ENCODE results near the gene MOB3A. TPM values are rescaled to one million over a fixed set of nuclear protein-coding genes. Genes with fewer than 3 reads are reported as not detected.
A peak's percentile ranks its signal among the peaks of the same experiment; 100 is the strongest.

MOB3A gene
- total and polyA plus RNA-seq, 2 of the 13 experiments (the other 11 are each of a cell fraction or from before 2014, with no cell fraction given) = 3.5 to 17.8 TPM

- TF ChIP-seq USF2 (IDR thresholded peaks at IDR 0.05; ENCODE audit: low read depth, low read length) (no peak), USF2 (CRISPR knock-in tag; IDR thresholded peaks at IDR 0.05; ENCODE audit: borderline replicate concordance) (no peak), ZNF768 (CRISPR knock-in tag; IDR thresholded peaks at IDR 0.05) (no peak), ZNF547 (CRISPR knock-in tag; IDR thresholded peaks at IDR 0.05) (peak; percentile 60; the same call in 1 of the 2 replicates), ZBTB39 (CRISPR knock-in tag; IDR thresholded peaks at IDR 0.05) (0 out of 2 replicates have a peak, but pooled peaks have one; percentile 79), ETS1 (CRISPR knock-in tag; IDR thresholded peaks at IDR 0.05) (no peak), NBN (conservative IDR thresholded peaks at IDR 0.05) (no peak), ZNF441 (CRISPR knock-in tag; IDR thresholded peaks at IDR 0.05; ENCODE audit: borderline replicate concordance) (peak; percentile 87), ZNF558 (CRISPR knock-in tag; IDR thresholded peaks at IDR 0.05; ENCODE audit: borderline replicate concordance) (0 out of 2 replicates have a peak, but pooled peaks have one; percentile 74), ARID4A (CRISPR knock-in tag; IDR thresholded peaks at IDR 0.05; ENCODE audit: borderline replicate concordance) (peak; percentile 54), MXD4 (CRISPR knock-in tag; IDR thresholded peaks at IDR 0.05) (no peak), SSRP1 (CRISPR knock-in tag; IDR thresholded peaks at IDR 0.05) (no peak), ZNF597 (CRISPR knock-in tag; IDR thresholded peaks at IDR 0.05) (no peak), PATZ1 (CRISPR knock-in tag; IDR thresholded peaks at IDR 0.05) (peak; percentile 93)
Observed at GRCh38 chr19:2060884-2061494, 35.1 kb downstream of the MOB3A start (continued).

Data from HepG2 (cell line).